Raji (cell line): ENCODE measurements around the gene LCN2.

ENCODE experiments used
- POLR2A ChIP-seq: IDR thresholded peaks from 2 replicates; pipeline ENCODE4 v1.6.1; 2011; ENCODE audit warnings: low read depth, low read length, control low read depth; ENCODE audit not compliant: insufficient read depth

The LCN2 gene

GRCh38 chr9:128108269-128109049, 40.8 kb upstream of the LCN2 start:
- TF ChIP-seq POLR2A: no peak

- no peak for TF ChIP-seq POLR2A
Measured at GRCh38 chr9:128109050-128109709, 40.1 kb upstream of the LCN2 start.

GRCh38 chr9:128113526-128114325, 35.5 kb upstream of the LCN2 start:
- TF ChIP-seq POLR2A: no peak

GRCh38 chr9:128114326-128115186, 34.7 kb upstream of the LCN2 start:
- TF ChIP-seq POLR2A: no peak

- no peak for TF ChIP-seq POLR2A
Measured at GRCh38 chr9:128115187-128116103, 33.8 kb upstream of the LCN2 start.

GRCh38 chr9:128116104-128117083, 32.9 kb upstream of the LCN2 start:
- no peak for TF ChIP-seq POLR2A

GRCh38 chr9:128117613-128118471, 31.4 kb upstream of the LCN2 start:
- no peak for TF ChIP-seq POLR2A

- no peak for TF ChIP-seq POLR2A
Measured at GRCh38 chr9:128118472-128118857, 30.8 kb upstream of the LCN2 start.

GRCh38 chr9:128118971-128119665, 30.1 kb upstream of the LCN2 start:
- 0 out of 2 replicates have a peak, but pooled peaks have one; percentile 21 for TF ChIP-seq POLR2A

- no peak for TF ChIP-seq POLR2A
Measured at GRCh38 chr9:128120061-128120740, 29.1 kb upstream of the LCN2 start.
